Ishikawa (cell line): ENCODE results near the gene AHSP.

Experiments used
- CEBPB ChIP-seq: IDR thresholded peaks from 2 replicates; pipeline ENCODE4 v1.6.1; 2012
- CREB1 ChIP-seq: IDR thresholded peaks from 2 replicates; pipeline ENCODE4 v1.6.1; 2012; ENCODE audit warnings: low read depth
- EGR1 ChIP-seq: IDR thresholded peaks from 2 replicates; pipeline ENCODE4 v1.6.1; 2012
- EP300 ChIP-seq: IDR thresholded peaks from 2 replicates; pipeline ENCODE4 v1.6.1; 2012; ENCODE audit warnings: borderline replicate concordance
- FOXM1 ChIP-seq: IDR thresholded peaks from 2 replicates; pipeline ENCODE4 v1.6.1; 2012; ENCODE audit warnings: low read depth, borderline replicate concordance
- NFIC ChIP-seq: IDR thresholded peaks from 2 replicates; pipeline ENCODE4 v1.6.1; 2012
- RAD21 ChIP-seq: IDR thresholded peaks from 2 replicates; pipeline ENCODE4 v1.6.1; 2012; ENCODE audit warnings: low read depth
- TAF1 ChIP-seq: IDR thresholded peaks from 2 replicates; pipeline ENCODE4 v1.6.1; 2012; ENCODE audit warnings: low read depth, mild to moderate bottlenecking
- TCF12 ChIP-seq: IDR thresholded peaks from 2 replicates; pipeline ENCODE4 v1.6.1; 2012; ENCODE audit warnings: low read depth
- TEAD4 ChIP-seq: IDR thresholded peaks from 2 replicates; pipeline ENCODE4 v1.6.1; 2012
- YY1 ChIP-seq: IDR thresholded peaks from 2 replicates; pipeline ENCODE4 v1.6.1; 2012; ENCODE audit warnings: low read depth
- ZBTB7A ChIP-seq: IDR thresholded peaks from 2 replicates; pipeline ENCODE4 v1.6.1; 2012; ENCODE audit warnings: low read depth
- TF ChIP-seq, protein P1 (sequence below): IDR thresholded peaks from 2 replicates; pipeline ENCODE4 v1.6.1; 2012
- TF ChIP-seq, protein P2 (sequence below): IDR thresholded peaks from 2 replicates; pipeline ENCODE4 v1.6.1; 2012
- TF ChIP-seq, protein P3 (sequence below): IDR thresholded peaks from 2 replicates; pipeline ENCODE4 v1.6.1; 2012; ENCODE audit warnings: low read depth, mild to moderate bottlenecking

The AHSP gene

DNA sequence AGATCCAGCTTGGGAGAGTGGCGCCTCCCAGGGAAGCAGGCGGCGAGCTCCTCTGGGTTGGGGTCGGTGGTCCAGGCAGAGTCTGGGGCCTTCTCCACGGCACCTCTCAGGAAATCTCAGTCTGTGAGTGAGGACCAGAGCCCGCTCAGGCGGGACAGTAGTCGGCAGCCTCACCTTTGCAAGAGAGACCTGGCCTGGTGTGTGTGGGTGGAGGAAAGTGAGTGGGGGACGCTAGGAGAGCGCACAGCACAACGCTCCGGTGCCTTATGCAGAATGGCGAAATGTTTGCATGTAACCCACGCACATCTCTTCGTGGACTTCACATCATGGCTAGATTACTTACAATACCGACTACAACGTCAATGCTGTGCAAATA, 2.2 kb downstream of the AHSP start:
- TF ChIP-seq, protein P1, sequence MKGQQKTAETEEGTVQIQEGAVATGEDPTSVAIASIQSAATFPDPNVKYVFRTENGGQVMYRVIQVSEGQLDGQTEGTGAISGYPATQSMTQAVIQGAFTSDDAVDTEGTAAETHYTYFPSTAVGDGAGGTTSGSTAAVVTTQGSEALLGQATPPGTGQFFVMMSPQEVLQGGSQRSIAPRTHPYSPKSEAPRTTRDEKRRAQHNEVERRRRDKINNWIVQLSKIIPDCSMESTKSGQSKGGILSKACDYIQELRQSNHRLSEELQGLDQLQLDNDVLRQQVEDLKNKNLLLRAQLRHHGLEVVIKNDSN = no peak
- TF ChIP-seq YY1 = no peak
- TF ChIP-seq TCF12 = no peak
- no peak for TF ChIP-seq EGR1
- TF ChIP-seq ZBTB7A = no peak
- no peak for TF ChIP-seq EP300
- TF ChIP-seq, protein P2, sequence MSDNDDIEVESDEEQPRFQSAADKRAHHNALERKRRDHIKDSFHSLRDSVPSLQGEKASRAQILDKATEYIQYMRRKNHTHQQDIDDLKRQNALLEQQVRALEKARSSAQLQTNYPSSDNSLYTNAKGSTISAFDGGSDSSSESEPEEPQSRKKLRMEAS = no peak
- TF ChIP-seq TAF1 = no peak
- TF ChIP-seq FOXM1 = no peak
- TF ChIP-seq NFIC = no peak

DNA sequence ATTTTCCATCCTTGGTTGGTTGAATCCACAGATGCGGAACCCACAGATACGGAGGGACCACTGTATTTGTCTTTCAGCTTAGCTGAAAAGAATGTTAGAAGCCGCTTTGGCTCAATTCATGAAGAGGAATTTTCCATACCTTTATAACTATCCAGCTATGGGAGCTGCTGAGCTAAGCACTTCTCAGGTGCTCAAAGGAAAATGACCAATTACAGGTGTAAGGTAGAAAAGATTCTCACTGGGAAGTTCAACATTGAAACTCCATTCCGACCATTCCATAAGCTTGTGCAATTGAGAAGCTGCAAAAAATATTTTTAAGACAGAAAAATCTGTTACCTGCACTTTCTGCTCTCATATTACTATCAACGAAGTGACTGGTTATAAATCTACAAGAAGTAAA, 2.7 kb downstream of the AHSP start:
- TF ChIP-seq, protein P3, sequence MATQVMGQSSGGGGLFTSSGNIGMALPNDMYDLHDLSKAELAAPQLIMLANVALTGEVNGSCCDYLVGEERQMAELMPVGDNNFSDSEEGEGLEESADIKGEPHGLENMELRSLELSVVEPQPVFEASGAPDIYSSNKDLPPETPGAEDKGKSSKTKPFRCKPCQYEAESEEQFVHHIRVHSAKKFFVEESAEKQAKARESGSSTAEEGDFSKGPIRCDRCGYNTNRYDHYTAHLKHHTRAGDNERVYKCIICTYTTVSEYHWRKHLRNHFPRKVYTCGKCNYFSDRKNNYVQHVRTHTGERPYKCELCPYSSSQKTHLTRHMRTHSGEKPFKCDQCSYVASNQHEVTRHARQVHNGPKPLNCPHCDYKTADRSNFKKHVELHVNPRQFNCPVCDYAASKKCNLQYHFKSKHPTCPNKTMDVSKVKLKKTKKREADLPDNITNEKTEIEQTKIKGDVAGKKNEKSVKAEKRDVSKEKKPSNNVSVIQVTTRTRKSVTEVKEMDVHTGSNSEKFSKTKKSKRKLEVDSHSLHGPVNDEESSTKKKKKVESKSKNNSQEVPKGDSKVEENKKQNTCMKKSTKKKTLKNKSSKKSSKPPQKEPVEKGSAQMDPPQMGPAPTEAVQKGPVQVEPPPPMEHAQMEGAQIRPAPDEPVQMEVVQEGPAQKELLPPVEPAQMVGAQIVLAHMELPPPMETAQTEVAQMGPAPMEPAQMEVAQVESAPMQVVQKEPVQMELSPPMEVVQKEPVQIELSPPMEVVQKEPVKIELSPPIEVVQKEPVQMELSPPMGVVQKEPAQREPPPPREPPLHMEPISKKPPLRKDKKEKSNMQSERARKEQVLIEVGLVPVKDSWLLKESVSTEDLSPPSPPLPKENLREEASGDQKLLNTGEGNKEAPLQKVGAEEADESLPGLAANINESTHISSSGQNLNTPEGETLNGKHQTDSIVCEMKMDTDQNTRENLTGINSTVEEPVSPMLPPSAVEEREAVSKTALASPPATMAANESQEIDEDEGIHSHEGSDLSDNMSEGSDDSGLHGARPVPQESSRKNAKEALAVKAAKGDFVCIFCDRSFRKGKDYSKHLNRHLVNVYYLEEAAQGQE = no peak
- TF ChIP-seq TCF12 (no peak), ZBTB7A (no peak), NFIC (no peak)

DNA sequence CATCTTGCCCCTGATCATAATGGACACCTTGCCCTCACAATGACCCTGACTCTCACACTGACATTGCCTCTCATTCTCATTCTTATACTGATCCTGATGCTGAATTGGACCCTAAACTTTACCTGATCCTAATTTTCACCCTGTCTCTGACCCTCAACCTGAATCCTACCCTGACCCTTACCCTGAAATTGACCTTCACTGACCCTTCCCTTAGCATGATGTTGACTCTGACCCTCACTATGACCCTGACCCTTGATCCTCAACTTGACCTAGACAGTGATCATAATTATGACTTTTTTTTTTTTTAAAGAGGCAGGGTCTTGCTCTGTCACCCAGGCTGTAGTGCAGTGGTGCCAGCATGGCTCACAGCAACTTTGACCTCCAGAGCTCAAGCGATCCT, 3.4 kb downstream of the AHSP start:
- TF ChIP-seq CEBPB (no peak), EP300 (no peak), TAF1 (no peak), ZBTB7A (no peak), FOXM1 (no peak), YY1 (no peak), EGR1 (no peak), TCF12 (no peak), TEAD4 (no peak), RAD21 (no peak), NFIC (no peak), CREB1 (no peak)
- TF ChIP-seq, protein P2 = no peak
- TF ChIP-seq, protein P3 = no peak
- TF ChIP-seq, protein P1 = no peak

DNA sequence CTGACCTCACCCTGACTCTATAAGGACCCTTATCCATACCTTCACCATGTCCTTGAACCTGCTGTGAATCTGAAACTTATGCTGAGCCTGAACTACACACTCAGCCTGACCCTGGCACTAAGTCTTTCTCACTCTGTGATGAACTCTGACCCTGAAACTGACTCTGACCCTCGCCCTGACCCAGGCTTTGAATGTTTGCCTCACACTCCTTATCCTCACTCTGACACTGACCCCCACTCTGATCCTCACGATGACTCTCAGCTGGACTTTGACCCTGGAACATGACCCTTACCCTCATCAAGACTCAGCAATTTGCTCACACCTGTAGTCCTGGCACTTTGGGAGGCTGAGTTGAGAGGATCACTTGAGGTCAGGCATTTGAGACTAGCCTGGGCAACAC, 4.4 kb downstream of the AHSP start:
- TF ChIP-seq, protein P2 = no peak
- TF ChIP-seq, protein P1 = no peak
- TF ChIP-seq FOXM1 (no peak), TEAD4 (no peak), CREB1 (no peak), TCF12 (no peak), EP300 (no peak), TAF1 (no peak), RAD21 (no peak), YY1 (no peak), EGR1 (no peak), CEBPB (no peak), ZBTB7A (no peak), NFIC (no peak)
- TF ChIP-seq, protein P3 = no peak
